Measurements from ENCODE around the gene KCTD4.
A peak's percentile ranks its signal among the peaks of the same experiment; 100 is the strongest.

KCTD4 gene

GRCh38 chr13:45162821-45163220 lies 38.0 kb downstream of the KCTD4 start:
- no peak for TF ChIP-seq Cebpa-rat (IDR thresholded peaks at IDR 0.05)
- Histone ChIP-seq H3K36me3 (peaks cover 48% of the 10 kb centered on the region), H3K4me1 (no peaks in the 10 kb centered on the region), H3K4me2 (no peak overlapping the region), H3K9ac (no peak overlapping the region), H3K9me3 (peaks cover 10% of the 10 kb centered on the region), H3K4me3 (no peak overlapping the region), H4K20me1 (no peaks in the 10 kb centered on the region), H3K27ac (no peak overlapping the region), H3K27me3 (no peaks in the 10 kb centered on the region)

GRCh38 chr13:45162194-45162593 lies 38.7 kb downstream of the KCTD4 start:
- Histone ChIP-seq H3K27ac (no peak overlapping the region), H3K4me3 (no peak overlapping the region), H3K36me3 (peaks cover 48% of the 10 kb centered on the region), H3K9ac (no peak overlapping the region), H4K20me1 (no peaks in the 10 kb centered on the region), H3K9me3 (peaks cover 16% of the 10 kb centered on the region), H3K27me3 (no peaks in the 10 kb centered on the region), H3K4me1 (no peaks in the 10 kb centered on the region), H3K4me2 (no peak overlapping the region)
- no peak for TF ChIP-seq Cebpa-rat (IDR thresholded peaks at IDR 0.05)

- Histone ChIP-seq H3K4me3 (no peak overlapping the region), H3K36me3 (peaks cover 62% of the 10 kb centered on the region), H3K27me3 (no peaks in the 10 kb centered on the region), H3K4me2 (peak overlapping the region; percentile 40), H3K9me3 (peaks cover 21% of the 10 kb centered on the region), H3K9ac (0 out of 2 replicates have a peak overlapping the region, but pooled peaks have one; percentile 12), H3K27ac (peak overlapping the region; percentile 18; the same call in 1 of the 2 replicates), H3K4me1 (peaks cover 18% of the 10 kb centered on the region), H4K20me1 (no peaks in the 10 kb centered on the region)
- TF ChIP-seq Cebpa-rat (IDR thresholded peaks at IDR 0.05): no peak
Measured at GRCh38 chr13:45156565-45157361, 44.1 kb downstream of the KCTD4 start.

- Histone ChIP-seq H3K4me2 (no peak overlapping the region), H4K20me1 (peaks cover 44% of the 10 kb centered on the region), H3K4me3 (no peak overlapping the region), H3K27ac (no peak overlapping the region), H3K4me1 (no peaks in the 10 kb centered on the region), H3K27me3 (no peaks in the 10 kb centered on the region), H3K9me3 (no peaks in the 10 kb centered on the region), H3K9ac (no peak overlapping the region), H3K36me3 (peaks cover 35% of the 10 kb centered on the region)
- no peak for TF ChIP-seq Cebpa-rat (IDR thresholded peaks at IDR 0.05)
Measured at GRCh38 chr13:45149964-45150363, 50.9 kb downstream of the KCTD4 start.

- TF ChIP-seq Cebpa-rat (IDR thresholded peaks at IDR 0.05): no peak
- no peak overlapping the region for H3K9ac ChIP-seq
- peaks cover 67% of the 10 kb centered on the region for H4K20me1 ChIP-seq
- H3K4me3 ChIP-seq: no peak overlapping the region
- no peak overlapping the region for H3K4me2 ChIP-seq
- H3K27ac ChIP-seq: no peak overlapping the region
- no peaks in the 10 kb centered on the region for H3K4me1 ChIP-seq
- peaks cover 55% of the 10 kb centered on the region for H3K36me3 ChIP-seq
- H3K9me3 ChIP-seq: no peaks in the 10 kb centered on the region
- no peaks in the 10 kb centered on the region for H3K27me3 ChIP-seq
Measured at GRCh38 chr13:45143346-45143751, 57.5 kb downstream of the KCTD4 start.
